ENCODE measurements around the gene TRMT11. TPM values are rescaled to one million over a fixed set of nuclear protein-coding genes. Genes with fewer than 3 reads are reported as not detected.

TRMT11 gene
- total and polyA plus RNA-seq, 2 of the 13 experiments (the other 11 are each of a cell fraction or from before 2014, with no cell fraction given): 42.2 to 81.9 TPM

DNA sequence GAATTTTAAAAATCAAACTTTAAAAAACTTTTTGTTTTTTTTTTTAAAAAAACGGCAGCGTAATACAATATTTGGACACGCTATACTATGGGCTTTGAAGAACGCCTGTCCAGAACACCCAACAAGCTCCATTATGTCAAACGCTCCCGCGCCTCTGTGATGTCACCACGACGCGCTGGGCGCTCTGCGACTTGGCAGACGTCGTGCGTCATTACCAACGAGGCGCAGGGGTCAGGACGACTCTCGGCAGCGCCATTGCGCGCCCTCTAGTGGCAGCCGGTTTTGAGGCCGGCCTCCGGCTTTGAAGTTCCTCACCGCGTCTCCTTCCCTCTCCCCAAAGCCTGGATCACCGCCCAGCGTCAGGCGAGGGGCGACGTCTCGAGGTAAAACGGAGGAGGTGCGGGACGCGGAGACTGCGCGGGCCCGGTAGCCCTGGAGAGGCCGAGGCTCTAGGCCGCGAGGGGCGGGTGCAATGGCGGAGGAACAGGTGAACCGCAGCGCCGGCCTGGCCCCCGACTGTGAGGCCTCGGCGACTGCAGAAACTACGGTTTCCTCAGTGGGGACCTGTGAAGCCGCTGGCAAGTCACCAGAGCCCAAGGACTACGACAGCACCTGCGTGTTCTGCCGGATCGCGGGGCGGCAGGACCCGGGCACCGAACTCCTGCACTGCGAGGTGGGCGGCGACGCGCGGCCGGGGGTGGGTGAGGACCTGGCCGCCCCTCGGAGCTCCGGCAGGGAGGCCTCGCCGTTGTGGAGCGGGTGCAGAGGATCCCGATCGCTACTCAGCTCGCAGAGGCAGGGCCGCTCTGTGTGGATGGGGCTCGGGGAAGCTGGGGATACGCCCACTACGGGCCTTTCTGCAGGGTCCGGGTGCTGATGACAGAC lies 29.6 kb upstream of the TRMT11 start, which contains the start of gene HINT3:
HINT3 (plus strand) TSS at position 265 of the 885 bp plus-strand sequence; CDS start at position 473, 208 bp downstream.
- intact Hi-C loops (cut with micrococcal nuclease; ENCODE audit: unreplicated experiment) (loop anchor here (1.0 kb wide), 3 partner anchors 18 to 176 kb away; no protein-coding TSS in a partner anchor), in situ Hi-C loops (cut with HindIII; ENCODE audit: extremely low pct_ligation_motif_present, low pct_unique_long_range_greater_than_20kb) (loop anchor here (10.0 kb wide), 1 partner anchor 652 kb away; the partner anchor contains the start of gene HDDC2)
- peak within 1 kb of the TSS; percentile 71 to 99 (median 81) for H3K4me3 ChIP-seq (replicated peaks in 1 of 3; ENCODE audit: insufficient read depth in 1 of 3, low read depth in 2 of 3, low read length in 3 of 3)
- no TSS peak for BruUV-seq (replicated peaks)
- H3K27me3 ChIP-seq (ENCODE audit: control insufficient read depth in 1 of 2, insufficient read depth in 2 of 2, low read length in 2 of 2): no peaks in the 10 kb centered on the region; a peak in 1 of 5 replicates
- H4K20me1 ChIP-seq (ENCODE audit: insufficient read depth, low read length): no peaks in the 10 kb centered on the region
- H2AFZ ChIP-seq (ENCODE audit: low read length): no peak within 1 kb of the TSS
- peaks cover 30% of the 10 kb centered on the region for H3K79me2 ChIP-seq (ENCODE audit: insufficient read depth, low read length)
- DNase-seq (ENCODE audit: low spot score) (peak; percentile 94), ATAC-seq (peak; percentile 87), FAIRE-seq (peak; percentile 81)
- CTCF ChIA-PET (ENCODE audit: low intra/inter-chr PET ratio, low total read pairs): interaction anchor here (0.8 to 2.1 kb wide), 5 partner anchors 17 to 98 kb away, joined by 3 to 15 read pairs (median 7); no protein-coding TSS in a partner anchor
- POLR2A ChIA-PET: interaction anchor here (0.6 to 3.6 kb wide), 16 partner anchors 12 to 176 kb away, joined by 3 to 71 read pairs (median 6); partner anchors contain the start of genes NCOA7 and TRMT11
- H3K4me2 ChIP-seq (ENCODE audit: low read depth, low read length): peak within 1 kb of the TSS; percentile 84
- peak within 1 kb of the TSS; percentile 88 for H3K27ac ChIP-seq (ENCODE audit: extremely low read length, insufficient read depth, low read length)
- WGBS (ENCODE audit: low lambda C conversion rate): under 1% methylated on average over 36 of the region's 82 CpGs
- H3K4me1 ChIP-seq (ENCODE audit: insufficient read depth, low read length): peaks cover 50% of the 10 kb centered on the region
- peaks cover 0 to 7% of the 10 kb centered on the region in 2 experiments; a peak in 1 of 5 replicates for H3K36me3 ChIP-seq (replicated peaks in 1 of 2; ENCODE audit: control insufficient read depth in 1 of 2, insufficient read depth in 2 of 2, low read length in 2 of 2)
- H3K9ac ChIP-seq (ENCODE audit: insufficient read depth, low read depth, low read length): peak within 1 kb of the TSS; percentile 95
- H3K9me3 ChIP-seq (ENCODE audit: low read length): no peaks in the 10 kb centered on the region
- TF ChIP-seq NR3C1 (CRISPR knock-in tag; IDR thresholded peaks at IDR 0.05) (0 out of 2 replicates have a peak, but pooled peaks have one; percentile 74), ZNF160 (CRISPR knock-in tag; IDR thresholded peaks at IDR 0.05) (peak; percentile 78; the same call in 1 of the 2 replicates), CERS6 (CRISPR knock-in tag; IDR thresholded peaks at IDR 0.05) (peak; percentile 55; the same call in 1 of the 2 replicates), GABPB1 (CRISPR knock-in tag; IDR thresholded peaks at IDR 0.05) (peak; percentile 88), ZNF543 (CRISPR knock-in tag; IDR thresholded peaks at IDR 0.05) (peak; percentile 93), ASH2L (IDR thresholded peaks at IDR 0.05; ENCODE audit: insufficient read length, low read depth, low read length) (peak; percentile 95), ZNF317 (CRISPR knock-in tag; IDR thresholded peaks at IDR 0.05) (peak; percentile 84), RORA (CRISPR knock-in tag; IDR thresholded peaks at IDR 0.05) (no peak), PAWR (CRISPR knock-in tag; IDR thresholded peaks at IDR 0.05; ENCODE audit: borderline replicate concordance) (no peak; the same call in 1 of the 2 replicates), ZNF563 (CRISPR knock-in tag; IDR thresholded peaks at IDR 0.05) (peak; percentile 91)
- TF ChIP-seq, protein P1, sequence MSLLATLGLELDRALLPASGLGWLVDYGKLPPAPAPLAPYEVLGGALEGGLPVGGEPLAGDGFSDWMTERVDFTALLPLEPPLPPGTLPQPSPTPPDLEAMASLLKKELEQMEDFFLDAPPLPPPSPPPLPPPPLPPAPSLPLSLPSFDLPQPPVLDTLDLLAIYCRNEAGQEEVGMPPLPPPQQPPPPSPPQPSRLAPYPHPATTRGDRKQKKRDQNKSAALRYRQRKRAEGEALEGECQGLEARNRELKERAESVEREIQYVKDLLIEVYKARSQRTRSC (CRISPR knock-in tag; IDR thresholded peaks at IDR 0.05; ENCODE audit: low read depth): peak; percentile 84; the same call in 1 of the 2 replicates
- TF ChIP-seq, protein P2, sequence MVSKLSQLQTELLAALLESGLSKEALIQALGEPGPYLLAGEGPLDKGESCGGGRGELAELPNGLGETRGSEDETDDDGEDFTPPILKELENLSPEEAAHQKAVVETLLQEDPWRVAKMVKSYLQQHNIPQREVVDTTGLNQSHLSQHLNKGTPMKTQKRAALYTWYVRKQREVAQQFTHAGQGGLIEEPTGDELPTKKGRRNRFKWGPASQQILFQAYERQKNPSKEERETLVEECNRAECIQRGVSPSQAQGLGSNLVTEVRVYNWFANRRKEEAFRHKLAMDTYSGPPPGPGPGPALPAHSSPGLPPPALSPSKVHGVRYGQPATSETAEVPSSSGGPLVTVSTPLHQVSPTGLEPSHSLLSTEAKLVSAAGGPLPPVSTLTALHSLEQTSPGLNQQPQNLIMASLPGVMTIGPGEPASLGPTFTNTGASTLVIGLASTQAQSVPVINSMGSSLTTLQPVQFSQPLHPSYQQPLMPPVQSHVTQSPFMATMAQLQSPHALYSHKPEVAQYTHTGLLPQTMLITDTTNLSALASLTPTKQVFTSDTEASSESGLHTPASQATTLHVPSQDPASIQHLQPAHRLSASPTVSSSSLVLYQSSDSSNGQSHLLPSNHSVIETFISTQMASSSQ (IDR thresholded peaks at IDR 0.05; ENCODE audit: low read depth): peak; percentile 54; the same call in 1 of the 2 replicates
- TF ChIP-seq, protein P2 (CRISPR knock-in tag; IDR thresholded peaks at IDR 0.05; ENCODE audit: borderline replicate concordance): peak; percentile 85; the same call in 1 of the 2 replicates
- TF ChIP-seq, protein P3, sequence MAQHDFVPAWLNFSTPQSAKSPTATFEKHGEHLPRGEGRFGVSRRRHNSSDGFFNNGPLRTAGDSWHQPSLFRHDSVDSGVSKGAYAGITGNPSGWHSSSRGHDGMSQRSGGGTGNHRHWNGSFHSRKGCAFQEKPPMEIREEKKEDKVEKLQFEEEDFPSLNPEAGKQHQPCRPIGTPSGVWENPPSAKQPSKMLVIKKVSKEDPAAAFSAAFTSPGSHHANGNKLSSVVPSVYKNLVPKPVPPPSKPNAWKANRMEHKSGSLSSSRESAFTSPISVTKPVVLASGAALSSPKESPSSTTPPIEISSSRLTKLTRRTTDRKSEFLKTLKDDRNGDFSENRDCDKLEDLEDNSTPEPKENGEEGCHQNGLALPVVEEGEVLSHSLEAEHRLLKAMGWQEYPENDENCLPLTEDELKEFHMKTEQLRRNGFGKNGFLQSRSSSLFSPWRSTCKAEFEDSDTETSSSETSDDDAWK (CRISPR knock-in tag; IDR thresholded peaks at IDR 0.05): no peak

Data from HepG2 (cell line).